K562 (cell line): ENCODE results near the gene FCAMR. TPM values are rescaled to one million over a fixed set of nuclear protein-coding genes. Genes with fewer than 3 reads are reported as not detected.

ENCODE experiments used
- ARID2 ChIP-seq: fragments of 450-650 bp; IDR thresholded peaks from 2 replicates; pipeline ENCODE4 v1.6.1; 2017; ENCODE audit warnings: antibody characterized with exemption, mild to moderate bottlenecking
- HCFC1 ChIP-seq: IDR thresholded peaks from 2 replicates; pipeline ENCODE4 v1.6.1; 2012; ENCODE audit warnings: low read depth, low read length, improper control_type of control experiment
- HMG20B ChIP-seq: fragments of 250-450 bp; sonication (Bioruptor Pico); IDR thresholded peaks from 2 replicates; pipeline ENCODE4 v1.5.0; 2021; ENCODE audit warnings: mild to moderate bottlenecking
- ILK ChIP-seq: fragments of 450-650 bp; IDR thresholded peaks from 2 replicates; pipeline ENCODE4 v1.6.1; 2016; ENCODE audit warnings: missing genetic modification characterization, low read depth, mild to moderate bottlenecking, missing compliant biosample characterization, moderate library complexity, borderline replicate concordance
- JUND ChIP-seq, 2 experiments: IDR thresholded peaks; 2 replicates in 1 of 2; 3 replicates in 1 of 2; pipeline ENCODE4 v1.6.1; 2011; ENCODE audit warnings: borderline replicate concordance in 2 of 2, low read depth in 2 of 2, low read length in 2 of 2, improper control_type of control experiment in 1 of 2, missing biosample characterization in 1 of 2, missing genetic modification characterization in 1 of 2, missing genetic modification reagents in 1 of 2
- KLF10 ChIP-seq: fragments of 250-450 bp; sonication (Bioruptor Pico); IDR thresholded peaks from 2 replicates; pipeline ENCODE4 v1.6.1; 2021; ENCODE audit warnings: matching md5 sums
- KLF16 ChIP-seq: IDR thresholded peaks from 2 replicates; pipeline ENCODE4 v1.6.1; 2016; ENCODE audit warnings: antibody characterized with exemption
- MBD2 ChIP-seq: sonication (generic); IDR thresholded peaks from 2 replicates; pipeline ENCODE4 v1.6.1; 2016; ENCODE audit warnings: low read depth, borderline replicate concordance
- SMC3 ChIP-seq: conservative IDR thresholded peaks from 2 replicates; pipeline ENCODE4 v1.6.1; 2011; ENCODE audit warnings: low read depth, low read length, improper control_type of control experiment; ENCODE audit not compliant: insufficient read depth
- SOX6 ChIP-seq: fragments of 450-650 bp; IDR thresholded peaks from 2 replicates; pipeline ENCODE4 v1.6.1; 2014; ENCODE audit warnings: mild to moderate bottlenecking
- UBTF ChIP-seq, 2 experiments: IDR thresholded peaks; 2 replicates each; pipeline ENCODE4 v1.6.1; 2012; ENCODE audit warnings: improper control_type of control experiment in 2 of 2, low read depth in 2 of 2, low read length in 2 of 2, borderline replicate concordance in 1 of 2
- XRCC5 ChIP-seq: fragments of 200-400 bp; formaldehyde crosslinking; IDR thresholded peaks from 2 replicates; pipeline ENCODE4 v1.6.1; 2017; ENCODE audit warnings: low read depth, mild to moderate bottlenecking, low read length
- ZBTB33 ChIP-seq: sonication (generic); formaldehyde crosslinking; IDR thresholded peaks from 2 replicates; pipeline ENCODE4 v1.8.1; 2023; ENCODE audit warnings: mild to moderate bottlenecking, missing genetic modification reagents
- ZBTB7A ChIP-seq: IDR thresholded peaks from 2 replicates; pipeline ENCODE4 v1.6.1; 2011; ENCODE audit warnings: low read depth, mild to moderate bottlenecking, low read length, moderate library complexity, borderline replicate concordance; ENCODE audit not compliant: control insufficient read depth
- ZFX ChIP-seq: sonication (generic); formaldehyde crosslinking; IDR thresholded peaks from 2 replicates; pipeline ENCODE4 v1.8.0; 2022; ENCODE audit warnings: mild to moderate bottlenecking, missing genetic modification reagents, moderate library complexity
- polyA plus RNA-seq, 8 experiments: library from polyadenylated mRNA; depleted of rRNA in 4 of 8; stranded (reverse) in 5 of 8; unstranded in 3 of 8; fragments of >200 nt; fragmentation: Nextera tagmentation in 2 of 8; fragmentation: Illumina TruSeq in 1 of 8; extraction: Ambion mirVana in 2 of 8; extraction: Trizol in 1 of 8; gene quantifications; 2 replicates each; pipeline versions ENCODE4 v1.2.1 to v1.2.3, GENCODE V29; 2011 to 2014; ENCODE audit warnings: inconsistent platforms in 1 of 8, missing spikeins in 1 of 8
- total RNA-seq, 7 experiments: library from RNA; depleted of rRNA in 6 of 7; stranded (reverse); fragments of >200 nt in 6 of 7; fragmentation: Illumina TruSeq in 2 of 7; extraction: Trizol in 2 of 7; gene quantifications; 2 replicates each; pipeline versions ENCODE4 v1.2.1 to v1.2.3, GENCODE V29; 2011 to 2021; ENCODE audit warnings: low replicate concordance in 1 of 7
- TF ChIP-seq, protein P1 (sequence below): fragments of 200-800 bp; sonication (Bioruptor generic); IDR thresholded peaks from 2 replicates; pipeline ENCODE4 v1.6.1; 2017; ENCODE audit warnings: missing genetic modification characterization, missing compliant biosample characterization
- TF ChIP-seq, protein P2 (sequence below): fragments of 450-650 bp; IDR thresholded peaks from 2 replicates; pipeline ENCODE4 v1.6.1; 2016; ENCODE audit warnings: antibody characterized with exemption
- TF ChIP-seq, protein P3 (sequence below): fragments of 450-650 bp; formaldehyde crosslinking; IDR thresholded peaks from 2 replicates; pipeline ENCODE4 v1.4.0; 2020; ENCODE audit warnings: mild to moderate bottlenecking, moderate library complexity

FCAMR gene
- total and polyA plus RNA-seq, 9 of the 15 experiments (the other 6 are each of a cell fraction or from before 2014, with no cell fraction given): not detected

- TF ChIP-seq ZBTB33 (CRISPR knock-in tag): peak; percentile 51; the same call in 1 of the 2 replicates
- TF ChIP-seq MBD2: no peak
- TF ChIP-seq JUND (IDR thresholded peaks at IDR 0.05; ENCODE audit: borderline replicate concordance, low read depth, low read length): peak; percentile 50; the same call in 1 of the 2 replicates
- TF ChIP-seq JUND (tag; IDR thresholded peaks at IDR 0.05; ENCODE audit: borderline replicate concordance, low read depth, low read length): no peak
- 0 out of 2 replicates have a peak, but pooled peaks have one; percentile 71 for TF ChIP-seq KLF16
- no peak for TF ChIP-seq HMG20B (CRISPR knock-in tag)
- peak; percentile 41; the same call in 1 of the 2 replicates for TF ChIP-seq ARID2
- peak; percentile 77; the same call in 1 of the 2 replicates for TF ChIP-seq ZBTB7A
- TF ChIP-seq, protein P1, sequence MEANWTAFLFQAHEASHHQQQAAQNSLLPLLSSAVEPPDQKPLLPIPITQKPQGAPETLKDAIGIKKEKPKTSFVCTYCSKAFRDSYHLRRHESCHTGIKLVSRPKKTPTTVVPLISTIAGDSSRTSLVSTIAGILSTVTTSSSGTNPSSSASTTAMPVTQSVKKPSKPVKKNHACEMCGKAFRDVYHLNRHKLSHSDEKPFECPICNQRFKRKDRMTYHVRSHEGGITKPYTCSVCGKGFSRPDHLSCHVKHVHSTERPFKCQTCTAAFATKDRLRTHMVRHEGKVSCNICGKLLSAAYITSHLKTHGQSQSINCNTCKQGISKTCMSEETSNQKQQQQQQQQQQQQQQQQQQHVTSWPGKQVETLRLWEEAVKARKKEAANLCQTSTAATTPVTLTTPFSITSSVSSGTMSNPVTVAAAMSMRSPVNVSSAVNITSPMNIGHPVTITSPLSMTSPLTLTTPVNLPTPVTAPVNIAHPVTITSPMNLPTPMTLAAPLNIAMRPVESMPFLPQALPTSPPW (CRISPR knock-in tag): peak; percentile 51
- peak; percentile 49 for TF ChIP-seq HCFC1
- peak; percentile 37; the same call in 1 of the 2 replicates for TF ChIP-seq SOX6
- TF ChIP-seq, protein P2, sequence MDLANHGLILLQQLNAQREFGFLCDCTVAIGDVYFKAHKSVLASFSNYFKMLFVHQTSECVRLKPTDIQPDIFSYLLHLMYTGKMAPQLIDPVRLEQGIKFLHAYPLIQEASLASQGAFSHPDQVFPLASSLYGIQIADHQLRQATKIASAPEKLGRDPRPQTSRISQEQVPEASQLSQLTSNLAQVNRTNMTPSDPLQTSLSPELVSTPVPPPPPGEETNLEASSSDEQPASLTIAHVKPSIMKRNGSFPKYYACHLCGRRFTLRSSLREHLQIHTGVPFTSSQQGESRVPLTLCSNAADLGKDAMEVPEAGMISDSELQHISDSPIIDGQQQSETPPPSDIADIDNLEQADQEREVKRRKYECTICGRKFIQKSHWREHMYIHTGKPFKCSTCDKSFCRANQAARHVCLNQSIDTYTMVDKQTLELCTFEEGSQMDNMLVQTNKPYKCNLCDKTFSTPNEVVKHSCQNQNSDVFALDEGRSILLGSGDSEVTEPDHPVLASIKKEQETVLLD: no peak
- TF ChIP-seq SMC3: peak; percentile 98
- TF ChIP-seq KLF10 (CRISPR knock-in tag): no peak
- no peak for TF ChIP-seq ILK (tag)
- peak; percentile 94 for TF ChIP-seq XRCC5
- TF ChIP-seq, protein P3, sequence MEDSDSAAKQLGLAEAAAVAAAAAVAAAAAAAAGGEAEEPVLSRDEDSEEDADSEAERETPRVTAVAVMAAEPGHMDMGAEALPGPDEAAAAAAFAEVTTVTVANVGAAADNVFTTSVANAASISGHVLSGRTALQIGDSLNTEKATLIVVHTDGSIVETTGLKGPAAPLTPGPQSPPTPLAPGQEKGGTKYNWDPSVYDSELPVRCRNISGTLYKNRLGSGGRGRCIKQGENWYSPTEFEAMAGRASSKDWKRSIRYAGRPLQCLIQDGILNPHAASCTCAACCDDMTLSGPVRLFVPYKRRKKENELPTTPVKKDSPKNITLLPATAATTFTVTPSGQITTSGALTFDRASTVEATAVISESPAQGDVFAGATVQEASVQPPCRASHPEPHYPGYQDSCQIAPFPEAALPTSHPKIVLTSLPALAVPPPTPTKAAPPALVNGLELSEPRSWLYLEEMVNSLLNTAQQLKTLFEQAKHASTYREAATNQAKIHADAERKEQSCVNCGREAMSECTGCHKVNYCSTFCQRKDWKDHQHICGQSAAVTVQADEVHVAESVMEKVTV (CRISPR knock-in tag): peak; percentile 94
- peak; percentile 29 for TF ChIP-seq ZFX (CRISPR knock-in tag)
- TF ChIP-seq UBTF (IDR thresholded peaks at IDR 0.05; ENCODE audit: borderline replicate concordance in 1 of 2, low read depth in 2 of 2, low read length in 2 of 2): peak in 1 of 2 experiments; percentile 62; a peak in 2 of 4 replicates
These were observed 34.7 kb downstream of the FCAMR start (continued) for GRCh38 chr1:206935491-206936067.
